Loucy (cell line): ENCODE data around the gene TM4SF18.

ENCODE experiments used
- H2AFZ ChIP-seq: fragments of 200-600 bp; sonication (generic); 2 replicates; pipeline ENCODE4 v1.6.0; 2016; ENCODE audit warnings: antibody characterized with exemption, mild to moderate bottlenecking, low read length, moderate library complexity
- H3F3A ChIP-seq: fragments of 200-600 bp; 2 replicates; pipeline ENCODE4 v1.6.0; 2016; ENCODE audit warnings: antibody characterized with exemption, low read depth, mild to moderate bottlenecking
- H3K27me3 ChIP-seq: fragments of 200-600 bp; sonication (generic); 2 replicates; pipeline ENCODE4 v1.6.1; 2014; ENCODE audit warnings: low read length, mild to moderate bottlenecking; ENCODE audit not compliant: insufficient read depth, poor library complexity, severe bottlenecking
- H3K36me3 ChIP-seq: fragments of 200-600 bp; sonication (generic); 2 replicates; pipeline ENCODE4 v1.6.1; 2016; ENCODE audit warnings: low read length; ENCODE audit not compliant: insufficient read depth
- H3K4me1 ChIP-seq: fragments of 200-600 bp; sonication (generic); 2 replicates; pipeline ENCODE4 v1.5.1; 2014; ENCODE audit warnings: low read length, mild to moderate bottlenecking; ENCODE audit not compliant: insufficient read depth, poor library complexity, severe bottlenecking
- H3K4me2 ChIP-seq: fragments of 200-600 bp; sonication (generic); 2 replicates; pipeline ENCODE4 v1.6.0; 2014; ENCODE audit warnings: antibody characterized with exemption, low read length, low read depth, mild to moderate bottlenecking; ENCODE audit not compliant: poor library complexity, severe bottlenecking
- H3K4me3 ChIP-seq: fragments of 200-600 bp; sonication (generic); 2 replicates; pipeline ENCODE4 v1.5.1; 2014; ENCODE audit warnings: low read length, mild to moderate bottlenecking, mixed read lengths; ENCODE audit not compliant: poor library complexity, severe bottlenecking
- H3K79me2 ChIP-seq: fragments of 200-600 bp; sonication (generic); 2 replicates; pipeline ENCODE4 v1.6.1; 2014; ENCODE audit warnings: low read length; ENCODE audit not compliant: insufficient read depth
- H3K9ac ChIP-seq: fragments of 200-600 bp; sonication (generic); 2 replicates; pipeline ENCODE4 v1.6.0; 2014; ENCODE audit warnings: mild to moderate bottlenecking, low read depth, low read length, moderate library complexity; ENCODE audit not compliant: poor library complexity, severe bottlenecking
- H3K9me2 ChIP-seq: fragments of 200-600 bp; sonication (generic); replicated peaks from 2 replicates; pipeline ENCODE4 v1.6.1; 2016; ENCODE audit warnings: low read depth, low read length, mixed read lengths
- H3K9me3 ChIP-seq: fragments of 200-600 bp; sonication (generic); 2 replicates; pipeline ENCODE4 v1.6.1; 2014; ENCODE audit warnings: mild to moderate bottlenecking, antibody characterized with exemption, low read length, low read depth; ENCODE audit not compliant: insufficient read depth
- H4K20me1 ChIP-seq: fragments of 200-600 bp; sonication (generic); 2 replicates; pipeline ENCODE4 v1.6.0; 2014; ENCODE audit warnings: antibody characterized with exemption, low read length, mild to moderate bottlenecking; ENCODE audit not compliant: insufficient read depth, poor library complexity, severe bottlenecking
- CTCF ChIP-seq: fragments of 200-600 bp; sonication (generic); conservative IDR thresholded peaks from 2 replicates; pipeline ENCODE4 v1.5.1; 2014; ENCODE audit warnings: mild to moderate bottlenecking, antibody characterized with exemption, low read length
- EZH2phosphoT487 ChIP-seq: fragments of 200-600 bp; IDR thresholded peaks from 2 replicates; pipeline ENCODE4 v1.6.1; 2018; ENCODE audit warnings: antibody characterized with exemption, mild to moderate bottlenecking, moderate library complexity, borderline replicate concordance

The TM4SF18 gene

GRCh38 chr3:149331396-149331795, 2.0 kb downstream of the TM4SF18 start:
- no peaks in the 10 kb centered on the region for H3K27me3 ChIP-seq

GRCh38 chr3:149330609-149331331, 2.7 kb downstream of the TM4SF18 start:
- H3K4me3 ChIP-seq, result no peak overlapping the region
- no peak overlapping the region for H2AFZ ChIP-seq
- no peaks in the 10 kb centered on the region for H3K9me3 ChIP-seq
- no peak overlapping the region for H3K4me2 ChIP-seq
- H3K27me3 ChIP-seq, result no peaks in the 10 kb centered on the region
- H3F3A ChIP-seq, result no peaks in the 10 kb centered on the region
- no peaks in the 10 kb centered on the region for H4K20me1 ChIP-seq
- no peaks in the 10 kb centered on the region for H3K4me1 ChIP-seq
- H3K9ac ChIP-seq, result no peak overlapping the region
- no peaks in the 10 kb centered on the region for H3K79me2 ChIP-seq
- H3K9me2 ChIP-seq, result no peaks in the 10 kb centered on the region
- H3K36me3 ChIP-seq, result no peaks in the 10 kb centered on the region
- no peak for TF ChIP-seq CTCF
- TF ChIP-seq EZH2phosphoT487, result no peak

More at GRCh38 chr3:149331396-149331795, 2.0 kb downstream of the TM4SF18 start:
- H2AFZ ChIP-seq, result no peak overlapping the region
- no peak overlapping the region for H3K4me2 ChIP-seq
- H3K4me1 ChIP-seq, result no peaks in the 10 kb centered on the region
- no peak overlapping the region for H3K9ac ChIP-seq
- H3K36me3 ChIP-seq, result no peaks in the 10 kb centered on the region
- no peak overlapping the region for H3K4me3 ChIP-seq
- no peaks in the 10 kb centered on the region for H3F3A ChIP-seq
- H4K20me1 ChIP-seq, result no peaks in the 10 kb centered on the region
- H3K79me2 ChIP-seq, result no peaks in the 10 kb centered on the region
- H3K9me2 ChIP-seq, result no peaks in the 10 kb centered on the region
- TF ChIP-seq EZH2phosphoT487 (no peak), CTCF (no peak)
- no peaks in the 10 kb centered on the region for H3K9me3 ChIP-seq

- no peak overlapping the region for H2AFZ ChIP-seq
- TF ChIP-seq CTCF, result no peak
Measured at GRCh38 chr3:149327156-149327555, 6.3 kb downstream of the TM4SF18 start.

More at GRCh38 chr3:149327156-149327555, 6.3 kb downstream of the TM4SF18 start:
- H3K9me3 ChIP-seq, result no peaks in the 10 kb centered on the region
- H3K27me3 ChIP-seq, result no peaks in the 10 kb centered on the region
- H3K9ac ChIP-seq, result no peak overlapping the region
- no peak overlapping the region for H3K4me2 ChIP-seq
- no peak overlapping the region for H3K4me3 ChIP-seq
- no peaks in the 10 kb centered on the region for H3K4me1 ChIP-seq
- H4K20me1 ChIP-seq, result no peaks in the 10 kb centered on the region
- H3K36me3 ChIP-seq, result no peaks in the 10 kb centered on the region
- no peaks in the 10 kb centered on the region for H3F3A ChIP-seq
- H3K9me2 ChIP-seq, result no peaks in the 10 kb centered on the region
- H3K79me2 ChIP-seq, result no peaks in the 10 kb centered on the region
